ENCODE measurements around the gene KIF18B. TPM values are rescaled to one million over a fixed set of nuclear protein-coding genes. Genes with fewer than 3 reads are reported as not detected.

The KIF18B gene
- total RNA-seq, 1 donor from 2014 or later: 0.16 TPM

GRCh38 chr17:44935116-44935515 is 12.5 kb downstream of the KIF18B start:
- no peak for DNase-seq

- no peak for DNase-seq
These were observed 12.8 kb downstream of the KIF18B start for GRCh38 chr17:44934745-44935105.

GRCh38 chr17:44933824-44934744 is 13.5 kb downstream of the KIF18B start:
- DNase-seq: no peak

GRCh38 chr17:44932787-44933097 is 14.8 kb downstream of the KIF18B start:
- no peak for DNase-seq

- DNase-seq: no peak
These were observed 15.3 kb downstream of the KIF18B start for GRCh38 chr17:44932096-44932786.

- DNase-seq: no peak
These were observed 16.2 kb downstream of the KIF18B start for GRCh38 chr17:44931376-44931775.

- no peak for DNase-seq
These were observed 16.9 kb downstream of the KIF18B start for GRCh38 chr17:44930667-44931066.

- DNase-seq: no peak
These were observed 18.4 kb downstream of the KIF18B start for GRCh38 chr17:44928950-44929720.

GRCh38 chr17:44928136-44928535 is 19.4 kb downstream of the KIF18B start:
- no peak for DNase-seq

- DNase-seq: no peak
These were observed 19.9 kb downstream of the KIF18B start for GRCh38 chr17:44927696-44928095.

GRCh38 chr17:44926821-44927525 is 20.6 kb downstream of the KIF18B start:
- no peak for DNase-seq

- DNase-seq: no peak
These were observed 21.6 kb downstream of the KIF18B start for GRCh38 chr17:44925731-44926697.

- DNase-seq: no peak
These were observed 23.4 kb downstream of the KIF18B start for GRCh38 chr17:44924107-44924544.

GRCh38 chr17:44922746-44923470 is 24.7 kb downstream of the KIF18B start:
- DNase-seq: no peak

- DNase-seq: no peak
These were observed 25.4 kb downstream of the KIF18B start for GRCh38 chr17:44922136-44922535.

- no peak for DNase-seq
These were observed 26.3 kb downstream of the KIF18B start for GRCh38 chr17:44921122-44921882.

GRCh38 chr17:44920565-44920940 is 27.0 kb downstream of the KIF18B start:
- no peak for DNase-seq

GRCh38 chr17:44919885-44920564 is 27.5 kb downstream of the KIF18B start:
- DNase-seq: peak; percentile 77

GRCh38 chr17:44919411-44919810 is 28.2 kb downstream of the KIF18B start:
- no peak for DNase-seq

Data from occipital lobe (tissue), 2 donors.